Fibroblast of skin of right biceps (primary cell): ENCODE measurements around the gene FAM83D.

Experiments
- DNase-seq: peaks from one replicate; pipeline ENCODE4 v3.0.0-alpha.2; 2013

The FAM83D gene, protein sequence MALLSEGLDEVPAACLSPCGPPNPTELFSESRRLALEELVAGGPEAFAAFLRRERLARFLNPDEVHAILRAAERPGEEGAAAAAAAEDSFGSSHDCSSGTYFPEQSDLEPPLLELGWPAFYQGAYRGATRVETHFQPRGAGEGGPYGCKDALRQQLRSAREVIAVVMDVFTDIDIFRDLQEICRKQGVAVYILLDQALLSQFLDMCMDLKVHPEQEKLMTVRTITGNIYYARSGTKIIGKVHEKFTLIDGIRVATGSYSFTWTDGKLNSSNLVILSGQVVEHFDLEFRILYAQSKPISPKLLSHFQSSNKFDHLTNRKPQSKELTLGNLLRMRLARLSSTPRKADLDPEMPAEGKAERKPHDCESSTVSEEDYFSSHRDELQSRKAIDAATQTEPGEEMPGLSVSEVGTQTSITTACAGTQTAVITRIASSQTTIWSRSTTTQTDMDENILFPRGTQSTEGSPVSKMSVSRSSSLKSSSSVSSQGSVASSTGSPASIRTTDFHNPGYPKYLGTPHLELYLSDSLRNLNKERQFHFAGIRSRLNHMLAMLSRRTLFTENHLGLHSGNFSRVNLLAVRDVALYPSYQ

GRCh38 chr20:38926142-38926933 lies at the start of gene FAM83D:
Gene FAM83D, plus strand, starts transcription at chr20:38926417. Its CDS starts 26 bp downstream, at chr20:38926443.
- peak; percentile 98 for DNase-seq

- no peak for DNase-seq
These were observed 48.7 kb upstream of the FAM83D start for GRCh38 chr20:38877483-38877882.

DNA sequence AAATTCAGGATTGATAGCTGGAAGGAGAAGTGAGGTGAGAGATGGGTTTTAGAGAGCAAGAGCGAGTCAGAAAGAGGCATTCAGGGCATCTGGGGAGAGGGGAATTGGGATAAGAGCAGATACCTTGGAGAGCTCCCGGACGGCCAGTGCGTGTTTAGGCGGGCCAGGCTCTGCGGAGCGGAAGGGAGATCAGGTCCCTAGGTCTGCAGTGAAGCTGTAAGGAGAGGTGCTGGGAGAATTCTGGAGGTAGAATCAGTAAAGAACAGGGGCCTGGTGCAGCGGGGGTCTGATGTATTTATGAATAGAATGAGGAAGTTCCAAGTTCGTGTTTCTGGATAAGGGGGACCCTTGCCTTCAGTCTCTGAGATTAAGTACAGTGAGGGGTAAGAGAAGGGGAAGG lies 47.4 kb upstream of the FAM83D start:
- peak; percentile 40 for DNase-seq

- DNase-seq, result no peak
These were observed 45.1 kb upstream of the FAM83D start for GRCh38 chr20:38880952-38881735.

- DNase-seq, result no peak
These were observed 44.3 kb upstream of the FAM83D start for GRCh38 chr20:38881806-38882440.

DNA sequence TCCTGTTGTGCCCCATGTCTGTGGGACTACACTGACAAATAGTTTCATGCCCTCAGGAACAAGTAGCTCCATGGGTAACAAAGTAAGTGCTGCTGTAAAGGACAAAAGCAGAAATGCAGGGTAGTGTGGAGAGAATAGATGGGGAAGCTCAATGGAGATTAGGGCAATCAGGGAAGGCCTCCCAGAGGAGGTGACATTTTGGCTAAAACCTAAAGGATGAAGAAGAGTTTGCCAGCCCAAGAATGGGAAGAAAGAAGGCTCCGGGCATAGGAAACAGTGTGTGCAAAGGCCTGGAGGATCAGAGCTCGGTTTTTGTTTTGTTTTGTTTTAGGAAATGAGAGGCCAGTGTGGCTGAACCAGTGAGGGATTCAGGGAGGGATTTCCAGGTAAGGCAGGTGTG lies 43.6 kb upstream of the FAM83D start:
- no peak for DNase-seq

GRCh38 chr20:38883081-38883980 lies 42.9 kb upstream of the FAM83D start:
- peak; percentile 26 for DNase-seq

GRCh38 chr20:38883981-38884733 lies 42.1 kb upstream of the FAM83D start:
- no peak for DNase-seq

DNA sequence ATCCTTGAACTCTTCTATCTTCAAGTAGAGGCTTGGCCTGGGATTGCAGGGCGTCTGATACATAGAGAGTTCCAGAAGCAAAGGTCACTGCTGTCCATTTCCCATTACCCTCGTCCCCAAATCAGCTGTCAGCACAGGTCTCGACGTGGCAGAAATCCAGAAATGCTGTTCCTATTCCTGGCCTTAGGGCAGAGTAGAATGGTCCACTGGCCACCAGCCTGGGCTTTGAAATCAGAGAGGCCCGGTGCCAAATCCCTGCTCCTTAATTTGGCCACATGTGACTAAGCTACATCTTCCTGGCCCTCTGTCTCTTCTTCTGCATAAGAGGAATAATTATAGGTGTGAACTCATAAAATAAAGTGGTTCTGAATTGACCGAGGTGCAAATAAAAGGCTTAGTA lies 40.9 kb upstream of the FAM83D start:
- no peak for DNase-seq

DNA sequence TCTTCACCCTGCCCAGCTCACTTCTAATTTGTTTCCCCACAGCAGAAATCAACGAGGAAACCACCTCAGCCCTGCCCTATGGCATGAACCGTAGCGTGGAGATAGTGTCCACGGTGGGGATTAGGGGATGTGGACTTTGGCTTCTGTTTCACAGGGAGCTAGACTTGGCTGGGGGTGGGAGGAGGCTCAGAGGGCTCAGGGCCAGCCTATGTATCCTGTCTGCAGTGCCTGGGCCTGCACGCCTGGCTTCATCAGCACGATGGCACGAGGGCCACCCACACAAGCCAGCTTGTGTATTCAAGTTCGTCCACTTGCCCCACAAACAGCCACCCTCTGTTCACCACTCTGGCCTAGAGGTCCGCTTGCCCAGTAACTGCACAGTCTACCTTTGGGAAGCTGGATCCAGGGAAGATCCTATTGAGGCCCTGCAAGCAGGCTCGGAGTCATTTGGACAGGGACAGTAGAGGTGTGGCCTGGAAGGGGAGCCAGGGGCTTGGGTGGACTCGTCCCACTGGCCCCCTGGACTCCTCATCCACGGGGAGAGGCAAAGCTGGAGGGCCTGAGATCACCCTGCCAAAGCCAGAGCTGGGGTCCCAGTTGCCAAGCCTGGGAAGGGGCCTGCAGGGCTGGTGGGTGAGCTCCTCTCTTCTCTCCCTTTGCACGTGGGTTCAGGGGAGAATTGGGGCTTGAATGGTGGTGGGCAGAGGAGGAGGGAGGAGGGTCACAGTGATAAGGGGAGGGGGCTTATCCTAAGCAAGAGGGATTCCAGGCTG lies 38.0 kb upstream of the FAM83D start:
- no peak for DNase-seq

- DNase-seq, result no peak
These were observed 37.2 kb upstream of the FAM83D start for GRCh38 chr20:38889050-38889449.

DNA sequence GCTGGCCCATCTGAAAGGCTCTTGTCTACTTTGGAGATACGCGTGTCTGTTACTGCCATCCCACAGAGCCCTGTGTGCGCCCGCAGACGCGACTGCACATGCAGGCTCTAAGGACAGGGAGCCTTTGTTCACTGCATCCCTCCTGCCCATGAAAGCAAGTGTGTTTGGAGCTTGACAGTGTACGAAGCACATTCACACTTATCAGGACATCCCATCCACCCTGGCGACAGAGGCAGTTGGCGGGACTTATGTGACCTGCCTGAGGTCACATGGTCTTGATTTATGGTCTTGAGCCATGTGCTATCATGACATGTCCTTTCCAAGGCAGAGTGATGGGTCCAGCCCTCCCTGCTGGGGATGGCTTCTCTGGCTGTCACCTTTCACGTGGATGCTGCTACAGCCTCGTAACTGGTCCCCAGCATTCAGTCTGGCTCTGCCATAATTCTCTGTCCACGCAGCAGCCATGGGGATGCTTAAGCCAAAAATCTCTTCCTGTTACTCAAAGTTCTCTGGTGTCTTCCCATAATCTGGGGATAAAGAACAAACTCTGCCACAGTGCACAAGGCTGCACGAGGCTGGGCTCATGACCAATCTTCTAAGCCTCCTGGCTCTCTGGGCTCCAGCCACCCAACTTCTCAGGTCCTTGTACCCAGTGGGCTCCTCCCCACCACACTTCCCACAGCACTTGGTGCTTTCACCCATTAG lies 36.3 kb upstream of the FAM83D start:
- DNase-seq, result no peak

DNA sequence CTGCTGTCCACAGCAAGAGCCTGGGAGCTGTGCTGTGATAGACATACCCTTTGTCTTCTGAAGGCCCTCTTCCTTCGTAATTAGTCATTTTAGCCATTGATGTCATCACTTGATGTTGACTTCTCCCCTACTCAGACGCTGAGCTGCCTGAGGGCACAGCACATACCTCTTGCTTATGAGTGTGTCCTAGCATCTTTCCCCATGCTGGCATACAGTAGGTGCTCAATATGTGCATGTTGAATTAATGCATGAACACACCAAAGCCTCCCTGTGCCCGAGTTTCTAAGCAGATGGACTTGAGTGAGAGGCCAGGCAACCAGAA lies 35.8 kb upstream of the FAM83D start:
- no peak for DNase-seq

DNA sequence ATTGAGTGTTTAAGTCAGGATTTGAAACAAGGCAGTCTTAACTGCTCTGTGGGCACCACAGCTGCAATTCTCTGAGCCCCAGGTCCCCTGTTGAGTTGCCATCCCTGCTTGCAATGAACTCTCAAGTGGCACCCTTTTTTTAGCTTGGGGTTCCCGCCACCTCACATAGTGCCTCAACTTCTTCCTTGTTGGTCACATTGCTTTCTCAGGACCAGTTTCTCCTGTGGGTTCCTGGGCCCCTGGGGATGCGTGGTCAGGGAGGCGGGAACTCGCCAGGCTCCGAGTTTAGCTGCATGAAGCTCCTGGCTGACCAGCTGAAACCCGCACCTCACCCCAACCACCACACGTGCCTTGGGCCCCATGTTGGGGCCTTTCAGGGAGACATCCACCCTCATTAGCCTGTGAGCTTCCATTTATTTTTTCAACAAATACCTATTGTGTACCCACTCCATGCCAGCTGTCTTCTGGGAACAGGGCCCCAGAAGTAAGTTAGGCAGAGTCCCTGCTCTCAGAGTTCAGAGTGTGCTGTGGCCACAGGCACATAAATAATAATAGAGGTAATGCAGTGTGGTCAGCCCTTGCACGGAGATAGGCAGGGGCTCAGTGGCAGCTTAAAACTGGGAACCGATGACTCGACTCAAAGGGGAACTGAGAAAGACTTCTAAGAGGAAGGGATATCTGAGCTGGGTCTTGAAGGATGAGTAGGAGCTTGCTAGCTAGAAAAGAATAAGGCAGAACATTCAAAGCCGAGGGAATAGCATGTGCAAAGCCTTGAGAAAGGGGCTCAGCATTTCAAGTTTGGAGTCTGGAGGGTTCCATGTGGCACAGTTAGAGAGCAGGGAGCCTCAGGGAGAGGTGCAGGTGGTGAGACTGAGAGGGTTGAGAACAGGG lies 33.9 kb upstream of the FAM83D start:
- no peak for DNase-seq

GRCh38 chr20:38893056-38893564 lies 33.1 kb upstream of the FAM83D start:
- DNase-seq, result no peak

- peak; percentile 22 for DNase-seq
These were observed 32.6 kb upstream of the FAM83D start for GRCh38 chr20:38893565-38894090.

DNA sequence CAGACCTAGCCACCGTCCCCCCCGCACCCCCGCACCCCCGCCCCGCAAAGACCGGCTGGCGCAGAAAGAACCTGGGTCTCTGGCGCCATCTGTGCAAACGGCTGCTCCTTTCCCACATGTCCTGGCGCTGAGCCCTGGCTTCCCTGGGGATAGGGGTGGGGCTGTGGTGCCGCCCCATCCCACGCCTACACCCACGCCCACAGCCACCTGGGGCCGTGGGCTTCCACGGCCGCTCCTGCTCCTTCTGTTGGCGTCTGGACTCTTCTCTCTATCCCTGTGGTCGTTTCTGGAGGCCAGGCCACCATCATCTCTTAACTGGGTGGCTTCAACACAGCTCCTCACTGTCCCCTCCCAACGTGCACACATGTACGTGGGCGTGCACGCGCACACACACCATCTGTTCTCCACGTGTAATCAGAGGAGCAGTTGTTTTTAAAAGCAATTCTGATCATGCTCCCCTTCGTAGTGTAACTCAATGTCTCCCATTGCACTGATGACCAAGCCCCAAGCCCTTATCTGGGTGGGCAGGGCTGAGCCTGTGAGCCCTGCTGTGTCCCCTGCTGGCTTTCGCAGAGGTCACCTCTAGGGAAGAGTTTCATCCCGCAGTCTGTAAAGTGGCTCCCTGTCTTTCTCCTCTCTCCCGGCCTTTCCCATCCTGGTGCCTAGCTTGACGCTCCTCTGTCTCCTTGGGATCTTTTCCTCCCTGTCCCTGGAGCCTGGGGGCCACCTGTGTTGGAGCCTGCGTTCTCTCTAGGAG lies 31.9 kb upstream of the FAM83D start:
- no peak for DNase-seq
